Activated CD4-positive, CD25-positive, alpha-beta regulatory T cell treated with anti-CD3 and anti-CD28 coated beads, Interleukin-2, amount 50 U/mL, for 72 hours (primary cell): ENCODE results near the gene TNFRSF14.
A peak's percentile ranks its signal among the peaks of the same experiment; 100 is the strongest.

Experiments used
- DNase-seq: peaks from one replicate; pipeline ENCODE4 v3.0.0; 2021

TNFRSF14 gene

GRCh38 chr1:2589431-2590232 is 33.5 kb downstream of the TNFRSF14 start:
- no peak for DNase-seq

GRCh38 chr1:2590233-2591141 is 34.3 kb downstream of the TNFRSF14 start:
- no peak for DNase-seq

- no peak for DNase-seq
Measured at GRCh38 chr1:2591233-2591580, 35.0 kb downstream of the TNFRSF14 start.

DNA sequence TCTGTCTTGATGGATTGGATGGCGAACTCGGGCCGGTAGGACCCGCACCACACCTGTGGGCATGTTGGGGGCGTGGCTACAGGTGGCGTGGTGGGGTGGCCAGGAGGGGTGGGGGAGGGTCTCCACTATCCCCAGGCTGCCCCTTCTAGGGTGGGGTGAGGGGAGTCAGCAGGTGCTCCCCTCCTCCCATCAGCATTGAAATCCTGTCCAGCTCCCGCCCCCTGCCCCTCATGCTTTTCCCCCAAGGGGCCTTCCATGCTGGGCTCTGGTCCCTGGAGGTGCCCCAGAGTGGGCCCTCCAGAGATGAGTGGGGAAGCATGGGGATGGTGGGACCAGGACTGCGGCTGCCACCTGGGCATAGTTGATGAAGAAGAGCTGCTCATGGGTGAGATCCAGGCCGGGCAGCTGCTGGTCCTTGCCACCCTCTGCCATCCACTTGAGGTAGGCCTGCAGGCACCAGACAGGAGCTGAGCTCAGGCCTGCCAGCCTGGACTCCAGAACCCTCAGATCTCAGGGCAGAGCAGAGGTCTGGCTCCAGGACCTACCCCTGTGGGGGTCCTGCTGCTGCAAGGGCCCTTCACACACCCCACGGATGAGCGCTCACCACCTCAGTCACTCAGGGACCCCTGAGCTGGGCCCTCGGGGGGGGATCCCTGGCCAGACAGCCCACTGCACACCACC is 35.5 kb downstream of the TNFRSF14 start:
- no peak for DNase-seq

- DNase-seq, result no peak
Measured at GRCh38 chr1:2592672-2593071, 36.5 kb downstream of the TNFRSF14 start.

GRCh38 chr1:2593251-2593878 is 37.2 kb downstream of the TNFRSF14 start:
- DNase-seq, result no peak

- no peak for DNase-seq
Measured at GRCh38 chr1:2594001-2594640, 38.0 kb downstream of the TNFRSF14 start.

- no peak for DNase-seq
Measured at GRCh38 chr1:2594641-2595131, 38.5 kb downstream of the TNFRSF14 start.

DNA sequence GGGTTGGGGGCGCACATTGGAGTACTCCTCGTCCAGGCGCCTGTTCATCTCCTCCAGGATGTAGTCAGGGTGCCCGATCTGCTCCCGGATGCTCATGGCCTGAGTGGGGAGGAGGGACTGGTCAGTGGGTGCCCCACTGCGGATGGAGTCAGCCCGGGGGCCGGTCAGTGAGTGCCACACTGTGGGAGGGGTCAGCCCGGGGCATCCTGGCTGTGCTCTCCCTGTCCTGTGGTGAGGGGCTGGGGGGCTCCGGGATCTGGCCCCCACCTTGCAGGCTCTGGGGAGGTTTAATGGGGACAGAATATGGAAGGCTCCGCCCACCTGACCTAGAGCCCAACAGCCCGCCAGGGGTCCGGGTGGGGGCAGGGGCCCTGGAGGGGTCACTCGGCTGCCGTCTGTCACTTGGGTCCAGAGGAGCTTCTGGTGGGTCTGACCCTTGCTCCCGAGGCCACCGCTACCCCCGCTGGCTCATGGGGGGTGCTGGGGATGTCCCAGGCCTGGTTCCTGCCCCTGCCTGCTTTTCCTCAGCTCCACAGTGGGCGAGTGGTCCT is 39.2 kb downstream of the TNFRSF14 start:
- no peak for DNase-seq

- DNase-seq, result no peak
Measured at GRCh38 chr1:2595812-2596529, 39.8 kb downstream of the TNFRSF14 start.

- peak; percentile 25 for DNase-seq
Measured at GRCh38 chr1:2596530-2597333, 40.6 kb downstream of the TNFRSF14 start.

DNA sequence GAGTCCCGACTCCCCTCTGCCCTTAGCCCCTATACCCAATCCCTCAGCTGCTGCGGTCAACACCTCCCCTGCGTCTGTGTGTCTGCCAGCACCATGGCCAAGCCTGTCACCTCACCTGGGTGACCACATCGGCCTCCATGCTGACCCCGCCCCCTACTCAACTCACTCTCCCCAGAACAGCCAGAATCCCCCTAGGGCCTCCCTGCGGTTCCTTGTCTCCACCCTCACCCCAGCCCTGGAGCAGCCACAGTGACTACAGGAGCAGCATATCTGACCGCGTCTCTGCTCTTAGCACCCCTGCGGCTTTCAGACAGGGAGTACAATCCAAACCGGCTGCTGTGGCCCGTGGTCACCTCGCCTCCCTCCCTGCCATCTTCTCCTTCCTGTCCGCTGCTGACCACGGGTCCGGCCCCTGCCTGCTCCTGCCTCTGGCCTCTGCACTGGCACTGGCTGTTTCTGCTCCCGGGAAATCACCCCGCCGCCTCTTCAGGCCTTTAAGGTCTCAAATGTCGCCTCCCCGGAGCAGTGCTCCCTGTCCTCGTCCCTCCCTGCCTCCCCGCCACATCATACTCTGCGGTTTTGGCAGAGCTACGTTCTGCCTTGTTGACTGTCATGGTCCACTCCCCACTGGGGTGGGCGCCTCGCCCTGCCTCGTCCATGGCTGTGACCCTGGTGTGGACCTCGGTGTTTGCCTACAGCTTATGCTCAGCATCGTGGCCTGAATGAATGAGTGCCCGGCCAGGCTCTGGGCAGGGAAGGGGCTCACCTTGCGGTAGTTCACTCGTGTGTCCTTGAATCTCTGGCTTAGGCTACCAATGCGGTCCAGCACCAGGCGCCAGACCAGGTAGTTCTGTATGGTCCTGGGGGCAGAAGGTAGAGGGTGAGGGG is 41.5 kb downstream of the TNFRSF14 start:
- DNase-seq, result peak; percentile 17

GRCh38 chr1:2598329-2598931 is 42.3 kb downstream of the TNFRSF14 start:
- DNase-seq, result no peak

DNA sequence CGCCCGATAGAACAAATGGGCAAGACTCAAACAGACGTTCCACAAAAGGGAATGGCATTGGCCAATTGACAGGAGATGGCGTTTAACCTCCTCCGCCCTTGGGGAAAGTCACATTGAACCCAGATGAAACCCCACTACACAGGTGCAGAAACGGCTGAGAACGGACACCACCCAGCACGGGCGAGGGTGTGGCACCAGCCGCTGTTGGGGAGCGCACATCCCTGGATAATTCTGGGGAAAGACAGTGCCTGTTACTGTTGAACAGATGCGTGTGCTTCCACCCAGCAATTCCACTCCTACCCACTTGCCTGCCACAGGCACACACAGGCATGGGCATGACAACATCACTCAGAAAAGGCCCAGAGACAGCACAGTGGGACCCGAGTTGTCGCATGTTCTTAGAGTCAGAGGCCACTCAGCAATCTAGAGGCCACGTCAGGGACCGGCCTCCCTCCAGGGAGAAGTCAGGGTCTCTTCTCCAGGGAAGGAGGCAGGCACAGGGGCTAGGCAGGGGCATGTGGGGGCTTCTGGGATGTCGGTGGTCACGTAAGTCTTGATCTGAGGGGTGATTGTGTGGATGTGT is 45.6 kb downstream of the TNFRSF14 start:
- peak; percentile 23 for DNase-seq

GRCh38 chr1:2602311-2602835 is 46.2 kb downstream of the TNFRSF14 start:
- DNase-seq, result peak; percentile 21

DNA sequence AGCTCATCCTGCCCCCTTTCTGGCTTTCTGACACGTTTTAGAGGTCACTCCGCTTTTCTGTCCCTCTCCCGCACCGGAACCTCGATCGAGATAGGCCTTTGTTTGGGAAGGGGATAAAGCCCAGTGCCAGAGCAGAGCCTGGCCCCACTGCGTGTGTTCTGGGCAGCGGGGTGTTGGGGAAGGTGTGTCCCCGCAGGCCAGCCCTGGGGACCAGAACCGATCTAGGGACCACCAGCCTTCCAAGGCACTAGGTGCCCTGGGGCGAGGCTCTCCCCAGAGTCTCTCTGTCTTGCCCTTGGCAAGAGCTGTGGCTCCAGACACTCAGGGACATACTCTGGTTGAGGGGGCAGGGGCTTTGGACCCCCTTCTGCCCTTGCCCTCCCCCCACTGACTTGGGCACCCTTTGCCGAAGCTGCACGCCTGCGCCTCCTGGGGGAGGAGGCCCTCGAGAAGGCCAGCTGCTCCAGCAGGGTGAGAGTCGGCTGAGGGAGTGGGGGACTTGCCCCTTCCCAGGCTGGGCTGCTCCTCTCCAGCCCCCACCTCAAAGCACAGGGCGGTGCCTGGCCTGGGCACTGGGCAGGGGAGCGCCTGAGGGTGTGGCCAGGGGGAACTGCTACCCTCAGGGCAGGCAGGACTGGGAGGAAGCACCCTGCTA is 46.8 kb downstream of the TNFRSF14 start:
- no peak for DNase-seq

GRCh38 chr1:2603521-2604155 is 47.5 kb downstream of the TNFRSF14 start:
- peak; percentile 25 for DNase-seq
